22Rv1 (cell line): Measurements from ENCODE around the gene KATNB1.

Source experiments
- ZFX ChIP-seq: fragments of 450-650 bp; IDR thresholded peaks from 2 replicates; pipeline ENCODE4 v1.6.1; 2017; ENCODE audit warnings: antibody characterized with exemption, borderline replicate concordance
- TF ChIP-seq, protein P1 (sequence below): fragments of 450-650 bp; IDR thresholded peaks from 2 replicates; pipeline ENCODE4 v1.5.1; 2017; ENCODE audit warnings: mild to moderate bottlenecking

DNA sequence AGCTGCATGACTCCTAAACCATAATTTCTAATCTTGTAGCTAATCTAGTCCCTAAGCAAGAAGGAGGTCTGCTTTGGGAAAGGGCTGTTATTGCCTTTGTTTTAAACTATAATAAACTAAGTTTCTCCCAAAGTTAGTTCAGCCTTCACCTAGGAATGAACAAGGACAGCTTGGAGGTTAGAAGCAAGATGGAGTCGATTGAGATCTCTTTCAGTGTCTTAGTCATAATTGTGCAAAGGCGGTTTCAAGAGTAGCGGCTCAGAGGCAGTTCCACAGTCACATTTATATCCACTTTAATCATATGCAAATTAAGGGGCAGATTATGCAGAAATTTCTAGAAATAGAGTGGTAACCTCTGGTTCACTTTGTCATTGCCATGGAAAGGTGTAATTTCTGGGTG, 23.6 kb upstream of the KATNB1 start:
- TF ChIP-seq, protein P1, sequence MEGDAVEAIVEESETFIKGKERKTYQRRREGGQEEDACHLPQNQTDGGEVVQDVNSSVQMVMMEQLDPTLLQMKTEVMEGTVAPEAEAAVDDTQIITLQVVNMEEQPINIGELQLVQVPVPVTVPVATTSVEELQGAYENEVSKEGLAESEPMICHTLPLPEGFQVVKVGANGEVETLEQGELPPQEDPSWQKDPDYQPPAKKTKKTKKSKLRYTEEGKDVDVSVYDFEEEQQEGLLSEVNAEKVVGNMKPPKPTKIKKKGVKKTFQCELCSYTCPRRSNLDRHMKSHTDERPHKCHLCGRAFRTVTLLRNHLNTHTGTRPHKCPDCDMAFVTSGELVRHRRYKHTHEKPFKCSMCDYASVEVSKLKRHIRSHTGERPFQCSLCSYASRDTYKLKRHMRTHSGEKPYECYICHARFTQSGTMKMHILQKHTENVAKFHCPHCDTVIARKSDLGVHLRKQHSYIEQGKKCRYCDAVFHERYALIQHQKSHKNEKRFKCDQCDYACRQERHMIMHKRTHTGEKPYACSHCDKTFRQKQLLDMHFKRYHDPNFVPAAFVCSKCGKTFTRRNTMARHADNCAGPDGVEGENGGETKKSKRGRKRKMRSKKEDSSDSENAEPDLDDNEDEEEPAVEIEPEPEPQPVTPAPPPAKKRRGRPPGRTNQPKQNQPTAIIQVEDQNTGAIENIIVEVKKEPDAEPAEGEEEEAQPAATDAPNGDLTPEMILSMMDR: no peak
- no peak for TF ChIP-seq ZFX
